Measurements from ENCODE around the gene KCND3.

DNA sequence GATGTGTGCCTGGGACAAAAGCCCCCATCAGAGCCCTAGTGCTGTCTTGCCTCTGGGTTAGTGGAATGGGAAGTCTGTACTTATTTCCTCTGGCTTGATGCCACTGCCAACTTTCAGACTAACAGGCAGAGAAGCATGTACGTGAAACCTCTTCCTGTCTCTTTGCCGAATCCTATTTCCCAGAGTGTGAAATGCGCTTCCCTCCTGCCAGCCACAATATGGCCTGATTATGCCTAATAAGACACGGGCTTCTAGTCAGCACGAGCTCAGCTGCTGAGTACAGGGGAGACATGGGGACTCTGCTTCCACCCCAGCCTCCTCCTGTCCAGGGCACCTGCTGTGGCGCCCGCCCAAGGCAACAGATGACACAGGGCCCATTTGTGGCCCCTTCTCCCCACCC is 111.4 kb downstream of the KCND3 start:
- no peak for TF ChIP-seq POLR2AphosphoS5 (IDR thresholded peaks at IDR 0.05; ENCODE audit: borderline replicate concordance, low read depth, low read length)
- no peak for TF ChIP-seq EZH2 (IDR thresholded peaks at IDR 0.05)
- TF ChIP-seq FOXP2 (optimal IDR thresholded peaks at IDR 0.05; ENCODE audit: control extremely low read depth, extremely low read length, insufficient read depth), result no peak

All from SK-N-MC (cell line).